Gastroesophageal sphincter (tissue), 3 donors: Measurements from ENCODE around the gene IQSEC1.

Experiments
- EP300 ChIP-seq: sonication (generic); formaldehyde crosslinking; IDR thresholded peaks from one replicate; pipeline ENCODE4 v1.6.1; 2017; ENCODE audit warnings: antibody characterized with exemption, mild to moderate bottlenecking
- POLR2A ChIP-seq, 2 donors: fragments of 450-650 bp; IDR thresholded peaks; one replicate each; pipeline ENCODE4 v1.6.1; 2017; ENCODE audit warnings: antibody characterized with exemption in 2 of 2, mild to moderate bottlenecking in 2 of 2, moderate library complexity in 1 of 2
- POLR2AphosphoS5 ChIP-seq: sonication (generic); formaldehyde crosslinking; IDR thresholded peaks from one replicate; pipeline ENCODE4 v1.6.1; 2017; ENCODE audit warnings: antibody characterized with exemption
- TF ChIP-seq, protein P1 (sequence below), 4 experiments: fragments of 200-600 bp in 2 of 4; fragments of 450-650 bp in 2 of 4; sonication (generic) in 1 of 4; IDR thresholded peaks; one replicate each; pipeline ENCODE4 v1.5.1; 2017 to 2019; ENCODE audit warnings: antibody characterized with exemption in 4 of 4, mild to moderate bottlenecking in 2 of 4, moderate library complexity in 2 of 4

DNA sequence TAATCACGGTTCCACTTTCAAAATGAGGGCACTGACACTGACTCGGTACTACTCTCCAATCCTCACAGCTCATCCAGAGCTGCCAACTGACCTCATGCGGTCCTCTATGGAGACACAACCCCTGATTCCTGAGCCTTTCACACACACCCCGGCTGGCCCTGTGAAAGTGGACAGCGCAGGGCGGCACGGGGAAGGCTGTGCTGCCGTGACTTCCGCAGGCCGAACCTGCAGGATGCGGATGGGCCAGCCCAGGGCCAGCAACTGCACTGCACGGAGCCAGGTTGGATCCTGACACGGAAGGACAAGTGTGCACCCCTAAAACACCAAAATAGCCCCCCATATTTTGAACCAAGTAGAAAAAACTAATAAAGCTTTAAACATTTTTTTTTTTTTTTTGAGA is 41.0 kb downstream of the IQSEC1 start:
- TF ChIP-seq POLR2A (IDR thresholded peaks at IDR 0.05) (no peak), EP300 (no peak), POLR2AphosphoS5 (no peak)
- TF ChIP-seq, protein P1, sequence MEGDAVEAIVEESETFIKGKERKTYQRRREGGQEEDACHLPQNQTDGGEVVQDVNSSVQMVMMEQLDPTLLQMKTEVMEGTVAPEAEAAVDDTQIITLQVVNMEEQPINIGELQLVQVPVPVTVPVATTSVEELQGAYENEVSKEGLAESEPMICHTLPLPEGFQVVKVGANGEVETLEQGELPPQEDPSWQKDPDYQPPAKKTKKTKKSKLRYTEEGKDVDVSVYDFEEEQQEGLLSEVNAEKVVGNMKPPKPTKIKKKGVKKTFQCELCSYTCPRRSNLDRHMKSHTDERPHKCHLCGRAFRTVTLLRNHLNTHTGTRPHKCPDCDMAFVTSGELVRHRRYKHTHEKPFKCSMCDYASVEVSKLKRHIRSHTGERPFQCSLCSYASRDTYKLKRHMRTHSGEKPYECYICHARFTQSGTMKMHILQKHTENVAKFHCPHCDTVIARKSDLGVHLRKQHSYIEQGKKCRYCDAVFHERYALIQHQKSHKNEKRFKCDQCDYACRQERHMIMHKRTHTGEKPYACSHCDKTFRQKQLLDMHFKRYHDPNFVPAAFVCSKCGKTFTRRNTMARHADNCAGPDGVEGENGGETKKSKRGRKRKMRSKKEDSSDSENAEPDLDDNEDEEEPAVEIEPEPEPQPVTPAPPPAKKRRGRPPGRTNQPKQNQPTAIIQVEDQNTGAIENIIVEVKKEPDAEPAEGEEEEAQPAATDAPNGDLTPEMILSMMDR (IDR thresholded peaks at IDR 0.05): no peak
